ENCODE measurements around the gene WASHC3. TPM values are rescaled to one million over a fixed set of nuclear protein-coding genes. Genes with fewer than 3 reads are reported as not detected.

WASHC3 gene
- total and polyA plus RNA-seq, 12 donors = 33.2 to 55.2 (median 43.1) TPM

DNA sequence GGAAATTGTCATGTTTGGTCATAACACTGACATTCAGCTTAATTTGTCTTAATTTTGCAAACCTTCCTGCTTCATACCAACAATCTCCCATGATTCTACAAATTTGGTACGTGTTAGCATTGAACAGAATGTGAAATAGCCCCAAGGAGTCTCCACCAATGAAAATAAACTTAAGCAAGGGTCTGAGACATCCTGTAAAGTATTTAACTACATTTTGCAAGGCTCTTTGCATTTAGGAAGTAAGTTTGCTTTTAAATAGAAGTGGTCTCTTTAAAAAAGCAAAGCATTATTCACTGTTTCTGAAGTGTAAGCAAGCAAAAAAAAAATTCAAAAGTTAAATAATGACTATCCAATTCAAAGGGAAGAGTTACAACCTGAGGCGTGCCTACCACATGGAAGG lies 79.9 kb downstream of the WASHC3 start:
- no peaks in the 10 kb centered on the region for H3K36me3 ChIP-seq
- peak overlapping the region in 1 of 10 donors; percentile 35 for H3K27ac ChIP-seq
- H3K4me3 ChIP-seq = no peak overlapping the region
- peaks cover 0 to 4% (median 0%) of the 10 kb centered on the region in 9 donors for H3K4me1 ChIP-seq
- TF ChIP-seq, protein P1, sequence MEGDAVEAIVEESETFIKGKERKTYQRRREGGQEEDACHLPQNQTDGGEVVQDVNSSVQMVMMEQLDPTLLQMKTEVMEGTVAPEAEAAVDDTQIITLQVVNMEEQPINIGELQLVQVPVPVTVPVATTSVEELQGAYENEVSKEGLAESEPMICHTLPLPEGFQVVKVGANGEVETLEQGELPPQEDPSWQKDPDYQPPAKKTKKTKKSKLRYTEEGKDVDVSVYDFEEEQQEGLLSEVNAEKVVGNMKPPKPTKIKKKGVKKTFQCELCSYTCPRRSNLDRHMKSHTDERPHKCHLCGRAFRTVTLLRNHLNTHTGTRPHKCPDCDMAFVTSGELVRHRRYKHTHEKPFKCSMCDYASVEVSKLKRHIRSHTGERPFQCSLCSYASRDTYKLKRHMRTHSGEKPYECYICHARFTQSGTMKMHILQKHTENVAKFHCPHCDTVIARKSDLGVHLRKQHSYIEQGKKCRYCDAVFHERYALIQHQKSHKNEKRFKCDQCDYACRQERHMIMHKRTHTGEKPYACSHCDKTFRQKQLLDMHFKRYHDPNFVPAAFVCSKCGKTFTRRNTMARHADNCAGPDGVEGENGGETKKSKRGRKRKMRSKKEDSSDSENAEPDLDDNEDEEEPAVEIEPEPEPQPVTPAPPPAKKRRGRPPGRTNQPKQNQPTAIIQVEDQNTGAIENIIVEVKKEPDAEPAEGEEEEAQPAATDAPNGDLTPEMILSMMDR (IDR thresholded peaks at IDR 0.05) = no peak
- 37 to 70% methylated on average over 2 of the region's 2 CpGs for WGBS, 2 donors
- no peaks in the 10 kb centered on the region for H3K27me3 ChIP-seq
- ATAC-seq (no peak), DNase-seq (no peak)
- no peaks in the 10 kb centered on the region for H3K9me3 ChIP-seq
- intact Hi-C loops (cut with DNase I) = no loop called here

DNA sequence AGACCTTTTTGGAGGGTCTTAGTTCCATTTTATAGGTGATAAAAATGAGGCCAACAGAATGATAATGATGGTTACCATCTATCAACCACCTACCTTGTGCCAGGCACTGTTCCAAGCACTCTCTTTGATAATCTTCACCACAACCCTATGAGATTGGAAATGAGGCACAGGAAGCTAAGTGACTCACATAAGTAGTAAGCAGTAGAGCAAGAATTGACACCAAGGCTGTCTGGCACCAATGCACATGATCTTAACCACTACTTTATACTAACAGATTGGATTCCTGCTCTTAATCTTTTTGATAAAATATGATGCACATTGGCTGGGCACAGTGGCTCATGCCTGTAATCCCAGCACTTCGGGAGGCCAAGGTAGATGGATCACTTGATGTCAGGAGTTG lies 93.0 kb downstream of the WASHC3 start:
- Histone ChIP-seq H3K27me3 (no peaks in the 10 kb centered on the region), H3K27ac (no peak overlapping the region), H3K9me3 (peaks cover 0 to 17% (median 0%) of the 10 kb centered on the region in 11 donors), H3K4me1 (no peaks in the 10 kb centered on the region), H3K4me3 (no peak overlapping the region), H3K36me3 (no peaks in the 10 kb centered on the region)
- 74 to 80% methylated on average over 1 of the region's 1 CpG for WGBS, 2 donors
- TF ChIP-seq, protein P1 (IDR thresholded peaks at IDR 0.05) = no peak
- intact Hi-C loops (cut with DNase I) = no loop called here
- ATAC-seq (no peak), DNase-seq (no peak)

GRCh38 chr12:101967506-101967905 lies 94.3 kb downstream of the WASHC3 start:
- Histone ChIP-seq H3K36me3 (no peaks in the 10 kb centered on the region), H3K27ac (no peak overlapping the region), H3K4me3 (no peak overlapping the region), H3K4me1 (no peaks in the 10 kb centered on the region), H3K9me3 (peaks cover 0 to 17% (median 0%) of the 10 kb centered on the region in 11 donors), H3K27me3 (no peaks in the 10 kb centered on the region)
- 68 to 76% methylated on average over 4 of the region's 4 CpGs for WGBS, 2 donors
- intact Hi-C loops (cut with DNase I) = no loop called here
- DNase-seq (no peak), ATAC-seq (no peak)
- TF ChIP-seq, protein P1 (IDR thresholded peaks at IDR 0.05) = no peak

DNA sequence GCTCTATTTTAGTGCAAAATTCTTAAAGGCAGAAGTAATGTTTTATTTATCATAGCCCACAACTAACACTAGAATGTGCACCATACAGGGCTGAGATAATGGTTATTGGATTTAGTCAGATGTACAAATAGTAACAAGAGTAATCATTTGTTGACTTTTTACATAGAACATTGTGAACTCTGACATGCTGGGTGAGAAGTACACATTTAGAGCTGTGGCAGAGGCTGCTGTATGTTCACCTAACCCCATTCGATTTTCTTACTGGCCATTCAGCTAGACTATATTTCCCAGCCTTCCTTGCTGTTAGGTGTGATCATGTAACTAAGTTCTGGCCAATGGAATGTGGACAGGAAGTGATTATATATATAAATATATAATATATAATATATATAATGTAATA lies 95.3 kb downstream of the WASHC3 start:
- Histone ChIP-seq H3K36me3 (no peaks in the 10 kb centered on the region), H3K9me3 (peaks cover 0 to 10% (median 0%) of the 10 kb centered on the region in 11 donors), H3K4me1 (no peaks in the 10 kb centered on the region), H3K27ac (no peak overlapping the region), H3K4me3 (no peak overlapping the region), H3K27me3 (no peaks in the 10 kb centered on the region)
- ATAC-seq = no peak
- no peak for DNase-seq
- WGBS, 2 donors = 92 to 93% methylated on average over 1 of the region's 1 CpG
- TF ChIP-seq, protein P1 (IDR thresholded peaks at IDR 0.05) = no peak
- intact Hi-C loops (cut with DNase I) = no loop called here
